ENCODE measurements around the gene RAB22A. TPM values are rescaled to one million over a fixed set of nuclear protein-coding genes. Genes with fewer than 3 reads are reported as not detected.

RAB22A gene
- total RNA-seq, 1 experiment from 2014 or later = 18.4 TPM

DNA sequence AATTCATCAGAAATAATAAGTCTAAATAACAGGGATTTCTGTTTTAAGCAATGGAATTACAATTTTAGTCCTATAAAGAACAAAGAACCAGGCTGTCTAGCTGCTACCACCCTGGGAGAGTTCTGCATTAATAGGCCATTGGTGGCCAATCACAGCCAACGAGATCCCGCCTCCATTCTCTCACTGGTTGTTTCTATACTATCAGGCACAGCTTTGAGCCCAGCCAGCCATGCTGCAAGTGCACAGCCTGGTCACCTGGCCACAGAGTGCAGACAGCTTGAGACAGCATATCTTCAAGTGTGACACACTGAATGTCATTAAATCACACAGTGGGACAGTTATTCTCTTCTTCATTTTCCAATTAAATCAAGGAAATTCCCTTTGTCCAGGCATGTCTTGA is 16.1 kb upstream of the RAB22A start:
- H3K36me3 Mint-ChIP-seq (ENCODE audit: insufficient read depth, unreplicated experiment) = no peaks in the 10 kb centered on the region
- no TSS peak for BruUV-seq (replicated peaks)
- intact Hi-C loops (cut with micrococcal nuclease) = no loop called here
- TF ChIP-seq, protein P1, sequence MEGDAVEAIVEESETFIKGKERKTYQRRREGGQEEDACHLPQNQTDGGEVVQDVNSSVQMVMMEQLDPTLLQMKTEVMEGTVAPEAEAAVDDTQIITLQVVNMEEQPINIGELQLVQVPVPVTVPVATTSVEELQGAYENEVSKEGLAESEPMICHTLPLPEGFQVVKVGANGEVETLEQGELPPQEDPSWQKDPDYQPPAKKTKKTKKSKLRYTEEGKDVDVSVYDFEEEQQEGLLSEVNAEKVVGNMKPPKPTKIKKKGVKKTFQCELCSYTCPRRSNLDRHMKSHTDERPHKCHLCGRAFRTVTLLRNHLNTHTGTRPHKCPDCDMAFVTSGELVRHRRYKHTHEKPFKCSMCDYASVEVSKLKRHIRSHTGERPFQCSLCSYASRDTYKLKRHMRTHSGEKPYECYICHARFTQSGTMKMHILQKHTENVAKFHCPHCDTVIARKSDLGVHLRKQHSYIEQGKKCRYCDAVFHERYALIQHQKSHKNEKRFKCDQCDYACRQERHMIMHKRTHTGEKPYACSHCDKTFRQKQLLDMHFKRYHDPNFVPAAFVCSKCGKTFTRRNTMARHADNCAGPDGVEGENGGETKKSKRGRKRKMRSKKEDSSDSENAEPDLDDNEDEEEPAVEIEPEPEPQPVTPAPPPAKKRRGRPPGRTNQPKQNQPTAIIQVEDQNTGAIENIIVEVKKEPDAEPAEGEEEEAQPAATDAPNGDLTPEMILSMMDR (IDR thresholded peaks at IDR 0.05; ENCODE audit: unreplicated experiment) = no peak
- ChIA-PET POLR2A (interaction anchor here (0.6 kb wide), 1 partner anchor 135 kb away, joined by 3 read pairs; no protein-coding TSS in a partner anchor), CTCF (interaction anchor here (0.6 kb wide), 1 partner anchor 29 kb away, joined by 3 read pairs; no protein-coding TSS in a partner anchor)
- no peaks in the 10 kb centered on the region for H3K27me3 Mint-ChIP-seq (ENCODE audit: insufficient read depth, unreplicated experiment)
- no peaks in the 10 kb centered on the region for H3K9me3 Mint-ChIP-seq (ENCODE audit: unreplicated experiment)
- peak; percentile 14 for DNase-seq (ENCODE audit: unreplicated experiment)
- H3K27ac Mint-ChIP-seq (ENCODE audit: low read depth, unreplicated experiment) = no peak overlapping the region
- no peak overlapping the region for H3K4me3 Mint-ChIP-seq (ENCODE audit: unreplicated experiment)
- no peaks in the 10 kb centered on the region for H3K4me1 Mint-ChIP-seq (ENCODE audit: insufficient read depth, unreplicated experiment)

DNA sequence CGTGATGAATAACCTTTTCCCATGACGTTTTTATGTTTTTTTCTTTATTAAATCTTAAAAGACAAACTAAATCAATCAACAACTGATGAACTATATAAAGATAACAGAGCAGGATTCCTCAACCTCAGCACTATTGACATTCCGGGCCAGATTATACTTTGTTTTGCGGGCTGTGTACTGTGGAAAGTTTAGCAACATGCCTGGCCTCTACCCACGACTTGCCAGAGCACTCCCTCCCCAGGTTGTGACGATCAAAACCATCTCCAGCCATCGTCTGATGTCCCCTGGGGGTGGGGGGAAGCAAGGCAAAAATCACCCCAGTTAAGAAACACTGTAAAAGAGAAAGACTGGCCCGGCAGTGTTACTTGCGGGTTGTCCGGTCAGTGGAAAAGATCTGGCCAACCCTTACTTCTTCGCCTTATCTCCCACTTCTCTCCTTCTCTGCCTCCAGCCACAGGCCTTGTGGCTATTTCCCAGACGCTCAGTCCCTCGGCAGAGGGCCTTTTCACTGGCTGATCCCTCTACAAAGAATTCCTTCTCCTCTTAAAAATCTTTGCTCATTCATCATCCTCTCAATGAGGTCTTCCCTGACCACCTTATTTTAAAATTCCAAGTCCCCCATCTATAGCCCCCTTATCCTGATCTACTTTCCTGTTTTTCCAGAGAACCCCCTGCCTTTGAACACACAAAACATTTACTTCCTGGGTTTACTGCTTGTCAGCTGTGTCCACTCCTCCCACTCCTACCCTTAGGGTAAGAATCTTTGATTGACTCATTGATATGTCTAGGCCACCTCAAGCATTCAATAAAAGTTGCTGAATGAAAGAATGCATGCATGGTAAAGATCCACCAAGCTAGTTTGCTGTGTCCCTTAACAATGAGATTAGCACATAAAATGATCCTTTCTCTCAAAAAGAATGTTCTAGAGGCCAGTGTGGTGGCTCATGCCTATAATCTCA is 14.7 kb upstream of the RAB22A start:
- H3K4me3 Mint-ChIP-seq (ENCODE audit: unreplicated experiment) = no peak overlapping the region
- TF ChIP-seq, protein P1 (IDR thresholded peaks at IDR 0.05; ENCODE audit: unreplicated experiment) = no peak
- no peaks in the 10 kb centered on the region for H3K36me3 Mint-ChIP-seq (ENCODE audit: insufficient read depth, unreplicated experiment)
- ChIA-PET CTCF (interaction anchor here (0.9 kb wide), 1 partner anchor 11 kb away, joined by 5 read pairs; no protein-coding TSS in a partner anchor), POLR2A (no interaction called here)
- BruUV-seq (replicated peaks) = no TSS peak
- H3K27me3 Mint-ChIP-seq (ENCODE audit: insufficient read depth, unreplicated experiment) = no peaks in the 10 kb centered on the region
- no peak for DNase-seq (ENCODE audit: unreplicated experiment)
- no peaks in the 10 kb centered on the region for H3K4me1 Mint-ChIP-seq (ENCODE audit: insufficient read depth, unreplicated experiment)
- H3K27ac Mint-ChIP-seq (ENCODE audit: low read depth, unreplicated experiment) = no peak overlapping the region
- H3K9me3 Mint-ChIP-seq (ENCODE audit: unreplicated experiment) = no peaks in the 10 kb centered on the region
- intact Hi-C loops (cut with micrococcal nuclease) = no loop called here

DNA sequence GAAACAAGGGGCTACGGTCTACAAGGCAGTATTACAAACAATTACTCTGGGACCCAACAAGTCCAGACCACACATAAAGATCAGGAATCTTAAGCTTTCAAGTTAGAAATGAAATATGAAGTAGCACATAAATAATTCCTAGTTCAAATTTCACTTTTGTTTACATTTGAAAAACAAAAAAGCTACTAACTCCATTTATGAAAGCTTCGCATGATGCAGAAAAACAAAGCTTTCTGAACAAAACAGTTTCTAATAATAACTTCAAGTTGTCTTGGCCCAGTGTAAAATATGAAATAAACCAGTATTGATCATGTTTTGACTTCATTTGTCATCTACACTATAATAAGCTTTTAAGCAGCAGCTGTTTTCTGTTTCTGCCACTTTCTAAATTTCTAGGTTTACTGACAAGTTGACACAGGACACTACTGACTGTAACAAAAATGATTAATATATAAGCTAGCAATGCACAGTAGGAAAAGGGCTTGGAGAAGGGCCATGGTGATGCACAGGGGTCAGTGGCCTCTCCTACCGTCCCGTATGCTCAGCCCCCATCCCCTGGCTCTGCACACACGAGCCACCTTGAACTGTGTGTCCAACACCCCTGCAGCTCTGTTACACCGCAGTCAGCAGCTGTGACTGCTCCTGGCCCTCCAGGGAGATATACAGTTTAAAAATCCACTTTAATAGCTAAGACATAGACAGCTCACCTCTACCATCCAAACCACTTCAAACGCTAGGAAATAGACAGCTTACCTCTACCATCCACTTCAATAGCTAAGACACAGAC is 13.3 kb upstream of the RAB22A start:
- Mint-ChIP-seq H3K27me3 (ENCODE audit: insufficient read depth, unreplicated experiment) (no peaks in the 10 kb centered on the region), H3K4me1 (ENCODE audit: insufficient read depth, unreplicated experiment) (no peaks in the 10 kb centered on the region), H3K27ac (ENCODE audit: low read depth, unreplicated experiment) (no peak overlapping the region), H3K4me3 (ENCODE audit: unreplicated experiment) (no peak overlapping the region), H3K9me3 (ENCODE audit: unreplicated experiment) (no peaks in the 10 kb centered on the region), H3K36me3 (ENCODE audit: insufficient read depth, unreplicated experiment) (peaks cover 6% of the 10 kb centered on the region)
- no TSS peak for BruUV-seq (replicated peaks)
- CTCF ChIA-PET = interaction anchor here (0.6 kb wide), 1 partner anchor 46 kb away, joined by 4 read pairs; no protein-coding TSS in a partner anchor
- POLR2A ChIA-PET = interaction anchor here (0.5 to 2.2 kb wide), 7 partner anchors 9 to 645 kb away, joined by 3 to 10 read pairs (median 3); no protein-coding TSS in a partner anchor
- intact Hi-C loops (cut with micrococcal nuclease) = no loop called here
- no peak for DNase-seq (ENCODE audit: unreplicated experiment)
- TF ChIP-seq, protein P1 (IDR thresholded peaks at IDR 0.05; ENCODE audit: unreplicated experiment) = no peak

- intact Hi-C loops (cut with micrococcal nuclease) = no loop called here
- POLR2A ChIA-PET = interaction anchor here (0.6 to 2.2 kb wide), 3 partner anchors 13 to 30 kb away, joined by 3 to 10 read pairs (median 3); no protein-coding TSS in a partner anchor
Measured at GRCh38 chr20:58297394-58297793, 12.1 kb upstream of the RAB22A start.

More at GRCh38 chr20:58297394-58297793, 12.1 kb upstream of the RAB22A start:
- CTCF ChIA-PET = interaction anchor here (1.0 kb wide), 1 partner anchor 60 kb away, joined by 3 read pairs; no protein-coding TSS in a partner anchor
- H3K27me3 Mint-ChIP-seq (ENCODE audit: insufficient read depth, unreplicated experiment) = no peaks in the 10 kb centered on the region
- no peaks in the 10 kb centered on the region for H3K4me1 Mint-ChIP-seq (ENCODE audit: insufficient read depth, unreplicated experiment)
- no peak overlapping the region for H3K4me3 Mint-ChIP-seq (ENCODE audit: unreplicated experiment)
- TF ChIP-seq, protein P1 (IDR thresholded peaks at IDR 0.05; ENCODE audit: unreplicated experiment) = no peak
- no TSS peak for BruUV-seq (replicated peaks)
- peaks cover 6% of the 10 kb centered on the region for H3K36me3 Mint-ChIP-seq (ENCODE audit: insufficient read depth, unreplicated experiment)
- no peak overlapping the region for H3K27ac Mint-ChIP-seq (ENCODE audit: low read depth, unreplicated experiment)
- no peak for DNase-seq (ENCODE audit: unreplicated experiment)
- no peaks in the 10 kb centered on the region for H3K9me3 Mint-ChIP-seq (ENCODE audit: unreplicated experiment)
